GM06990 (cell line): ENCODE data around the gene ARHGEF1.

Experiments used
- DNase-seq: peaks from one replicate; pipeline ENCODE4 v3.0.0-alpha.2; 2011; ENCODE audit not compliant: insufficient read length; ENCODE audit errors: extremely low read depth
- H3K27me3 ChIP-seq: replicated peaks from 2 replicates; pipeline ENCODE4 v1.6.0; 2011; ENCODE audit warnings: low read length; ENCODE audit not compliant: control insufficient read depth, insufficient read depth
- H3K36me3 ChIP-seq: 2 replicates; pipeline ENCODE4 v1.5.1; 2011; ENCODE audit warnings: low read length; ENCODE audit not compliant: control insufficient read depth, insufficient read depth
- H3K4me3 ChIP-seq: replicated peaks from 2 replicates; pipeline ENCODE4 v1.5.1; 2011; ENCODE audit warnings: low read depth, mild to moderate bottlenecking, control low read depth, low read length
- CTCF ChIP-seq: IDR thresholded peaks from 2 replicates; pipeline ENCODE4 v1.5.1; 2011; ENCODE audit warnings: low read length, control low read depth, mild to moderate bottlenecking, inconsistent platforms; ENCODE audit not compliant: insufficient read depth, poor library complexity, severe bottlenecking

Gene ARHGEF1

GRCh38 chr19:41845001-41845050 lies 38.2 kb upstream of the ARHGEF1 start, which contains the start of gene DMRTC2:
Gene DMRTC2 (plus strand): TSS chr19:41845042. CDS start chr19:41847429, 2,387 bp downstream.
- Histone ChIP-seq H3K36me3 (no peaks in the 10 kb centered on the region), H3K4me3 (no peak within 1 kb of the TSS), H3K27me3 (no peaks in the 10 kb centered on the region)
- TF ChIP-seq CTCF, result no peak
- no peak for DNase-seq

GRCh38 chr19:41845051-41845590 lies 37.9 kb upstream of the ARHGEF1 start:
- no peak for DNase-seq

GRCh38 chr19:41847351-41848105 lies 35.5 kb upstream of the ARHGEF1 start:
- no peak overlapping the region for H3K4me3 ChIP-seq
- no peak for DNase-seq
- no peak for TF ChIP-seq CTCF
- 0 out of 2 replicates have a peak, but pooled peaks cover 1% of the 10 kb centered on the region for H3K27me3 ChIP-seq
- no peaks in the 10 kb centered on the region for H3K36me3 ChIP-seq

More at GRCh38 chr19:41845051-41845590, 37.9 kb upstream of the ARHGEF1 start:
- H3K36me3 ChIP-seq, result no peaks in the 10 kb centered on the region
- TF ChIP-seq CTCF, result no peak
- no peak overlapping the region for H3K4me3 ChIP-seq
- no peaks in the 10 kb centered on the region for H3K27me3 ChIP-seq

- TF ChIP-seq CTCF, result no peak
- Histone ChIP-seq H3K27me3 (0 out of 2 replicates have a peak, but pooled peaks cover 1% of the 10 kb centered on the region), H3K36me3 (no peaks in the 10 kb centered on the region), H3K4me3 (no peak overlapping the region)
- DNase-seq, result no peak
These were observed 34.3 kb upstream of the ARHGEF1 start for GRCh38 chr19:41848666-41849065.

- Histone ChIP-seq H3K27me3 (0 out of 2 replicates have a peak, but pooled peaks cover 1% of the 10 kb centered on the region), H3K4me3 (no peak overlapping the region), H3K36me3 (no peaks in the 10 kb centered on the region)
- TF ChIP-seq CTCF, result no peak
- DNase-seq, result no peak
These were observed 33.9 kb upstream of the ARHGEF1 start for GRCh38 chr19:41849067-41849466.

GRCh38 chr19:41850381-41850780 lies 32.6 kb upstream of the ARHGEF1 start:
- TF ChIP-seq CTCF, result no peak
- no peak for DNase-seq
- Histone ChIP-seq H3K36me3 (no peaks in the 10 kb centered on the region), H3K27me3 (0 out of 2 replicates have a peak, but pooled peaks cover 1% of the 10 kb centered on the region), H3K4me3 (no peak overlapping the region)
